ENCODE results near the gene ST3GAL3.

- TF ChIP-seq LARP7 (IDR thresholded peaks at IDR 0.05) (no peak), EZH2 (IDR thresholded peaks at IDR 0.05; ENCODE audit: borderline replicate concordance, control insufficient read depth, low read depth, low read length) (no peak)
- TF ChIP-seq, protein P1, sequence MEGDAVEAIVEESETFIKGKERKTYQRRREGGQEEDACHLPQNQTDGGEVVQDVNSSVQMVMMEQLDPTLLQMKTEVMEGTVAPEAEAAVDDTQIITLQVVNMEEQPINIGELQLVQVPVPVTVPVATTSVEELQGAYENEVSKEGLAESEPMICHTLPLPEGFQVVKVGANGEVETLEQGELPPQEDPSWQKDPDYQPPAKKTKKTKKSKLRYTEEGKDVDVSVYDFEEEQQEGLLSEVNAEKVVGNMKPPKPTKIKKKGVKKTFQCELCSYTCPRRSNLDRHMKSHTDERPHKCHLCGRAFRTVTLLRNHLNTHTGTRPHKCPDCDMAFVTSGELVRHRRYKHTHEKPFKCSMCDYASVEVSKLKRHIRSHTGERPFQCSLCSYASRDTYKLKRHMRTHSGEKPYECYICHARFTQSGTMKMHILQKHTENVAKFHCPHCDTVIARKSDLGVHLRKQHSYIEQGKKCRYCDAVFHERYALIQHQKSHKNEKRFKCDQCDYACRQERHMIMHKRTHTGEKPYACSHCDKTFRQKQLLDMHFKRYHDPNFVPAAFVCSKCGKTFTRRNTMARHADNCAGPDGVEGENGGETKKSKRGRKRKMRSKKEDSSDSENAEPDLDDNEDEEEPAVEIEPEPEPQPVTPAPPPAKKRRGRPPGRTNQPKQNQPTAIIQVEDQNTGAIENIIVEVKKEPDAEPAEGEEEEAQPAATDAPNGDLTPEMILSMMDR (IDR thresholded peaks at IDR 0.05 in 2 of 3, conservative IDR thresholded peaks at IDR 0.05 in 1 of 3; ENCODE audit: control insufficient read depth in 2 of 3, extremely low read depth in 1 of 3, insufficient read depth in 1 of 3, low read depth in 3 of 3, low read length in 3 of 3): no peak
- TF ChIP-seq, protein P2, sequence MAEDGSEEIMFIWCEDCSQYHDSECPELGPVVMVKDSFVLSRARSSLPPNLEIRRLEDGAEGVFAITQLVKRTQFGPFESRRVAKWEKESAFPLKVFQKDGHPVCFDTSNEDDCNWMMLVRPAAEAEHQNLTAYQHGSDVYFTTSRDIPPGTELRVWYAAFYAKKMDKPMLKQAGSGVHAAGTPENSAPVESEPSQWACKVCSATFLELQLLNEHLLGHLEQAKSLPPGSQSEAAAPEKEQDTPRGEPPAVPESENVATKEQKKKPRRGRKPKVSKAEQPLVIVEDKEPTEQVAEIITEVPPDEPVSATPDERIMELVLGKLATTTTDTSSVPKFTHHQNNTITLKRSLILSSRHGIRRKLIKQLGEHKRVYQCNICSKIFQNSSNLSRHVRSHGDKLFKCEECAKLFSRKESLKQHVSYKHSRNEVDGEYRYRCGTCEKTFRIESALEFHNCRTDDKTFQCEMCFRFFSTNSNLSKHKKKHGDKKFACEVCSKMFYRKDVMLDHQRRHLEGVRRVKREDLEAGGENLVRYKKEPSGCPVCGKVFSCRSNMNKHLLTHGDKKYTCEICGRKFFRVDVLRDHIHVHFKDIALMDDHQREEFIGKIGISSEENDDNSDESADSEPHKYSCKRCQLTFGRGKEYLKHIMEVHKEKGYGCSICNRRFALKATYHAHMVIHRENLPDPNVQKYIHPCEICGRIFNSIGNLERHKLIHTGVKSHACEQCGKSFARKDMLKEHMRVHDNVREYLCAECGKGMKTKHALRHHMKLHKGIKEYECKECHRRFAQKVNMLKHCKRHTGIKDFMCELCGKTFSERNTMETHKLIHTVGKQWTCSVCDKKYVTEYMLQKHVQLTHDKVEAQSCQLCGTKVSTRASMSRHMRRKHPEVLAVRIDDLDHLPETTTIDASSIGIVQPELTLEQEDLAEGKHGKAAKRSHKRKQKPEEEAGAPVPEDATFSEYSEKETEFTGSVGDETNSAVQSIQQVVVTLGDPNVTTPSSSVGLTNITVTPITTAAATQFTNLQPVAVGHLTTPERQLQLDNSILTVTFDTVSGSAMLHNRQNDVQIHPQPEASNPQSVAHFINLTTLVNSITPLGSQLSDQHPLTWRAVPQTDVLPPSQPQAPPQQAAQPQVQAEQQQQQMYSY (CRISPR knock-in tag; IDR thresholded peaks at IDR 0.05): no peak
These were observed 157.0 kb downstream of the ST3GAL3 start for GRCh38 chr1:43864111-43865045.

Data from GM12878 (cell line).